SK-N-SH (cell line): ENCODE results near the gene AGMO.

Experiments used
- EP300 ChIP-seq, 2 experiments: IDR thresholded peaks; 2 replicates each; pipeline versions ENCODE4 v1.4.0 to v1.6.1; 2012; ENCODE audit warnings: borderline replicate concordance in 1 of 2, low read depth in 1 of 2, low read length in 1 of 2
- FOSL2 ChIP-seq: IDR thresholded peaks from 2 replicates; pipeline ENCODE4 v1.4.0; 2012; ENCODE audit warnings: low read depth, mild to moderate bottlenecking, moderate library complexity, borderline replicate concordance
- FOXJ3 ChIP-seq: sonication (generic); formaldehyde crosslinking; IDR thresholded peaks from 2 replicates; pipeline ENCODE4 v1.5.1; 2020; ENCODE audit warnings: mild to moderate bottlenecking, missing genetic modification reagents
- RAD21 ChIP-seq: IDR thresholded peaks from 2 replicates; pipeline ENCODE4 v1.6.1; 2012; ENCODE audit warnings: mild to moderate bottlenecking, low read length
- SMC3 ChIP-seq: IDR thresholded peaks from 2 replicates; pipeline ENCODE4 v1.6.1; 2012; ENCODE audit warnings: low read depth, low read length, improper control_type of control experiment
- TEAD4 ChIP-seq: IDR thresholded peaks from 2 replicates; pipeline ENCODE4 v1.4.0; 2012; ENCODE audit warnings: mild to moderate bottlenecking, borderline replicate concordance; ENCODE audit not compliant: insufficient read depth
- TF ChIP-seq, protein P1 (sequence below): fragments of 200-600 bp; sonication (generic); IDR thresholded peaks from 2 replicates; pipeline ENCODE4 v1.6.1; 2017; ENCODE audit warnings: antibody characterized with exemption, mild to moderate bottlenecking, moderate library complexity
- TF ChIP-seq, protein P2 (sequence below): IDR thresholded peaks from 2 replicates; pipeline ENCODE4 v1.4.0; 2012; ENCODE audit warnings: low read depth, borderline replicate concordance

DNA sequence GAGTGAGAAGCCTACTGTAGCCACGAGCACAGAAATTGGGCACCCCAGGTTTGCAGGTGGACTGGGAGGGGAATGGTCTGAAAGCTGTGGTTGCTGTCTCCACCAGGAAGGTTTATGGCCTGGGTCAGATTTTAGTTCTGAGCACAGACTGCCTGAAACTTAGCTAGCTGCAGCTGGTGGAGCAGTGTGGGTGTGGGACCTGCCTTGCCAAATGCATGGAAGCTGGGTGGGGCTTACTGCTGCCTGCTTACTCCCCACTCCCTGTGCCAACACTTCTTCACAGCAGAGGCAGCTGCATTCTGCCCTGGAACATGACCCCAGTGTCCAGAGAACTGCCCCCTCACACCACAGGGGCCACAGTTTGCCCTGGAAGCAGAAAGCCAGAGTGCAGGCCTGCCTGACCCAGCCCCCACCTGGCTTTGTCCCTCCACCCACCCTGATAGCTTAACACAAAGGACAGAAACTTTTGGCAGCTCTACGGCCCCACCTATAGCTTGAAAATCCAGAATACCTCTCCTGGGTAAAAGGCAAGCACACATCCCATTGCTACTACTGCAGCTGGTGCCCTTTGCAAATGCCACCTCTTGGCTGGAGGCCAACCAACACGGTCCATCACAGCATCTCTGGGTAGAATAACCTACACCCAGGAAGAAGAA lies 281.6 kb downstream of the AGMO start:
- TF ChIP-seq FOSL2 = no peak
- no peak for TF ChIP-seq EP300 (IDR thresholded peaks at IDR 0.05; ENCODE audit: borderline replicate concordance in 1 of 2, low read depth in 1 of 2, low read length in 1 of 2)
- no peak for TF ChIP-seq RAD21
- TF ChIP-seq, protein P1, sequence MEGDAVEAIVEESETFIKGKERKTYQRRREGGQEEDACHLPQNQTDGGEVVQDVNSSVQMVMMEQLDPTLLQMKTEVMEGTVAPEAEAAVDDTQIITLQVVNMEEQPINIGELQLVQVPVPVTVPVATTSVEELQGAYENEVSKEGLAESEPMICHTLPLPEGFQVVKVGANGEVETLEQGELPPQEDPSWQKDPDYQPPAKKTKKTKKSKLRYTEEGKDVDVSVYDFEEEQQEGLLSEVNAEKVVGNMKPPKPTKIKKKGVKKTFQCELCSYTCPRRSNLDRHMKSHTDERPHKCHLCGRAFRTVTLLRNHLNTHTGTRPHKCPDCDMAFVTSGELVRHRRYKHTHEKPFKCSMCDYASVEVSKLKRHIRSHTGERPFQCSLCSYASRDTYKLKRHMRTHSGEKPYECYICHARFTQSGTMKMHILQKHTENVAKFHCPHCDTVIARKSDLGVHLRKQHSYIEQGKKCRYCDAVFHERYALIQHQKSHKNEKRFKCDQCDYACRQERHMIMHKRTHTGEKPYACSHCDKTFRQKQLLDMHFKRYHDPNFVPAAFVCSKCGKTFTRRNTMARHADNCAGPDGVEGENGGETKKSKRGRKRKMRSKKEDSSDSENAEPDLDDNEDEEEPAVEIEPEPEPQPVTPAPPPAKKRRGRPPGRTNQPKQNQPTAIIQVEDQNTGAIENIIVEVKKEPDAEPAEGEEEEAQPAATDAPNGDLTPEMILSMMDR = no peak
- no peak for TF ChIP-seq TEAD4
- no peak for TF ChIP-seq SMC3
- TF ChIP-seq FOXJ3 = no peak
- TF ChIP-seq, protein P2, sequence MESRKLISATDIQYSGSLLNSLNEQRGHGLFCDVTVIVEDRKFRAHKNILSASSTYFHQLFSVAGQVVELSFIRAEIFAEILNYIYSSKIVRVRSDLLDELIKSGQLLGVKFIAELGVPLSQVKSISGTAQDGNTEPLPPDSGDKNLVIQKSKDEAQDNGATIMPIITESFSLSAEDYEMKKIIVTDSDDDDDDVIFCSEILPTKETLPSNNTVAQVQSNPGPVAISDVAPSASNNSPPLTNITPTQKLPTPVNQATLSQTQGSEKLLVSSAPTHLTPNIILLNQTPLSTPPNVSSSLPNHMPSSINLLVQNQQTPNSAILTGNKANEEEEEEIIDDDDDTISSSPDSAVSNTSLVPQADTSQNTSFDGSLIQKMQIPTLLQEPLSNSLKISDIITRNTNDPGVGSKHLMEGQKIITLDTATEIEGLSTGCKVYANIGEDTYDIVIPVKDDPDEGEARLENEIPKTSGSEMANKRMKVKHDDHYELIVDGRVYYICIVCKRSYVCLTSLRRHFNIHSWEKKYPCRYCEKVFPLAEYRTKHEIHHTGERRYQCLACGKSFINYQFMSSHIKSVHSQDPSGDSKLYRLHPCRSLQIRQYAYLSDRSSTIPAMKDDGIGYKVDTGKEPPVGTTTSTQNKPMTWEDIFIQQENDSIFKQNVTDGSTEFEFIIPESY = no peak
